OCI-LY7 (cell line): ENCODE data around the gene SCNN1B.

Source experiments
- CTCF ChIP-seq: fragments of 200-600 bp; sonication (generic); conservative IDR thresholded peaks from 2 replicates; pipeline ENCODE4 v1.5.1; 2014; ENCODE audit warnings: mild to moderate bottlenecking, antibody characterized with exemption, low read length, moderate library complexity, mixed read lengths
- EZH2phosphoT487 ChIP-seq: fragments of 200-600 bp; sonication (generic); IDR thresholded peaks from 2 replicates; pipeline ENCODE4 v1.6.1; 2018; ENCODE audit warnings: low read depth, borderline replicate concordance, mild to moderate bottlenecking, mixed run types, antibody characterized with exemption, low read length, moderate library complexity, mixed read lengths

- TF ChIP-seq EZH2phosphoT487 (no peak), CTCF (no peak)
Measured at GRCh38 chr16:23324727-23325126, 22.6 kb downstream of the SCNN1B start.
